Panc1 (cell line): Measurements from ENCODE around the gene BCAN. TPM values are rescaled to one million over a fixed set of nuclear protein-coding genes. Genes with fewer than 3 reads are reported as not detected.

Experiments used
- ATAC-seq: fragments of 200-7000 bp; cut with Tn5 transposase; 2 replicates; pipeline ENCODE4 v1.9.1; 2020; ENCODE audit warnings: mild to moderate bottlenecking, moderate library complexity
- BruUV-seq: library from RNA; stranded (reverse); fragments of 400-500 nt; replicated peaks from 2 replicates; lab custom pipeline; 2021; lab: Mats Ljungman, UMichigan
- CTCF ChIA-PET: fragments of 300-600 bp; sonication (Branson Sonifier 250); formaldehyde crosslinking; loops from one replicate; lab custom pipeline; 2022; ENCODE audit warnings: antibody characterized with exemption; lab: Charles Lee
- POLR2A ChIA-PET: fragments of 300-600 bp; sonication (Branson Sonifier 250); formaldehyde crosslinking; loops from one replicate; lab custom pipeline; 2022; ENCODE audit warnings: antibody characterized with exemption; lab: Charles Lee
- DNase-seq: peaks from one replicate; pipeline ENCODE4 v3.0.0-alpha.2; 2010; ENCODE audit warnings: low read depth, low spot score
- H3K27ac ChIP-seq: 2 replicates; pipeline ENCODE4 v1.5.1; 2011; ENCODE audit warnings: mild to moderate bottlenecking, low read length, inconsistent platforms
- H3K27me3 ChIP-seq: fragments of 200-500 bp; sonication (Bioruptor generic); 2 replicates; pipeline ENCODE4 v1.6.0; 2014; ENCODE audit warnings: low read length, inconsistent platforms; ENCODE audit not compliant: control insufficient read depth, insufficient read depth
- H3K36me3 ChIP-seq: fragments of 200-500 bp; sonication (Bioruptor generic); 2 replicates; pipeline ENCODE4 v1.5.1; 2014; ENCODE audit warnings: inconsistent platforms, mild to moderate bottlenecking, low read length, moderate library complexity; ENCODE audit not compliant: control insufficient read depth, insufficient read depth
- H3K4me1 ChIP-seq: 2 replicates; pipeline ENCODE4 v1.5.1; 2011; ENCODE audit warnings: inconsistent platforms, mild to moderate bottlenecking, low read length, moderate library complexity; ENCODE audit not compliant: control insufficient read depth, insufficient read depth
- H3K4me3 ChIP-seq, 2 experiments: 2 replicates each; pipeline ENCODE4 v1.5.1; 2011 to 2012; ENCODE audit warnings: low read depth in 2 of 2, low read length in 2 of 2, mild to moderate bottlenecking in 2 of 2, inconsistent platforms in 1 of 2, moderate library complexity in 1 of 2
- H3K9me3 ChIP-seq: fragments of 200-500 bp; sonication (Bioruptor generic); 2 replicates; pipeline ENCODE4 v1.5.1; 2014; ENCODE audit warnings: low read depth, mild to moderate bottlenecking, inconsistent platforms, low read length, moderate library complexity; ENCODE audit not compliant: control insufficient read depth, insufficient read depth
- CTCF ChIP-seq: fragments of 450-650 bp; IDR thresholded peaks from 2 replicates; pipeline ENCODE4 v1.5.1; 2017; ENCODE audit warnings: mild to moderate bottlenecking
- POLR2AphosphoS5 ChIP-seq: IDR thresholded peaks from 2 replicates; pipeline ENCODE4 v1.6.1; 2012; ENCODE audit warnings: mild to moderate bottlenecking, low read depth, low read length, moderate library complexity
- REST ChIP-seq, 2 experiments: IDR thresholded peaks; 2 replicates each; pipeline ENCODE4 v1.6.1; 2011 to 2012; ENCODE audit warnings: low read depth in 2 of 2, control low read depth in 1 of 2, low read length in 1 of 2, mild to moderate bottlenecking in 1 of 2, moderate library complexity in 1 of 2; ENCODE audit not compliant: insufficient read depth in 1 of 2
- SIN3A ChIP-seq: IDR thresholded peaks from 2 replicates; pipeline ENCODE4 v1.6.1; 2012; ENCODE audit warnings: low read depth, mild to moderate bottlenecking, low read length, moderate library complexity, borderline replicate concordance; ENCODE audit not compliant: insufficient read depth
- TCF7L2 ChIP-seq: IDR thresholded peaks from 2 replicates; pipeline ENCODE4 v1.6.1; 2011; ENCODE audit warnings: mild to moderate bottlenecking, low read depth, low read length, inconsistent platforms
- in situ Hi-C: cut with HindIII; loops from 2 replicates; pipeline ENCODE4 v1.10.0; 2016; ENCODE audit warnings: low sequenced_read_pairs, low pct_unique_long_range_greater_than_20kb
- intact Hi-C: fragments of 100-400 bp; cut with micrococcal nuclease; formaldehyde crosslinking; loops from one replicate; pipeline ENCODE4 v1.10.0; 2022; ENCODE audit not compliant: unreplicated experiment
- total RNA-seq: library from RNA; stranded (reverse); gene quantifications from one replicate; pipeline ENCODE4 v1.2.1, GENCODE V29; 2021; ENCODE audit not compliant: unreplicated experiment

BCAN gene
- total RNA-seq, 1 experiment from 2014 or later: 0.57 TPM

GRCh38 chr1:156647351-156647750 lies 5.4 kb downstream of the BCAN start:
- Histone ChIP-seq H3K4me3 (no peak overlapping the region), H3K36me3 (no peaks in the 10 kb centered on the region), H3K27me3 (no peaks in the 10 kb centered on the region), H3K9me3 (no peaks in the 10 kb centered on the region), H3K4me1 (no peaks in the 10 kb centered on the region), H3K27ac (no peak overlapping the region)
- no peak for DNase-seq
- POLR2A ChIA-PET: no interaction called here
- ATAC-seq: no peak
- no TSS peak for BruUV-seq
- in situ Hi-C loops: no loop called here
- intact Hi-C loops: no loop called here
- TF ChIP-seq TCF7L2: no peak
- no peak for TF ChIP-seq CTCF
- TF ChIP-seq POLR2AphosphoS5: no peak
- TF ChIP-seq SIN3A: no peak
- no peak for TF ChIP-seq REST (IDR thresholded peaks at IDR 0.05; ENCODE audit: insufficient read depth in 1 of 2, low read depth in 2 of 2, low read length in 1 of 2)
- CTCF ChIA-PET: no interaction called here

- CTCF ChIA-PET: interaction anchor here (0.7 to 1.5 kb wide), 2 partner anchors 22 to 43 kb away, joined by 4 to 5 read pairs; no protein-coding TSS in a partner anchor
- Histone ChIP-seq H3K27ac (no peak overlapping the region), H3K36me3 (no peaks in the 10 kb centered on the region), H3K4me1 (no peaks in the 10 kb centered on the region), H3K27me3 (no peaks in the 10 kb centered on the region), H3K9me3 (no peaks in the 10 kb centered on the region), H3K4me3 (no peak overlapping the region)
- TF ChIP-seq REST (IDR thresholded peaks at IDR 0.05; ENCODE audit: insufficient read depth in 1 of 2, low read depth in 2 of 2, low read length in 1 of 2) (no peak), POLR2AphosphoS5 (no peak), CTCF (no peak), TCF7L2 (no peak), SIN3A (no peak)
- no TSS peak for BruUV-seq
- DNase-seq (no peak), ATAC-seq (no peak)
- in situ Hi-C loops: no loop called here
- intact Hi-C loops: no loop called here
- POLR2A ChIA-PET: no interaction called here
Observed at GRCh38 chr1:156648496-156648895, 6.6 kb downstream of the BCAN start.
